ENCODE data around the gene GEMIN7. TPM values are rescaled to one million over a fixed set of nuclear protein-coding genes. Genes with fewer than 3 reads are reported as not detected.

Gene GEMIN7
- polyA plus RNA-seq, 12 donors: 14.0 to 26.1 (median 22.3) TPM; not detected in 1

GRCh38 chr19:45058622-45059159, 20.4 kb upstream of the GEMIN7 start:
- no peak for DNase-seq

- peak; percentile 54 for DNase-seq
Measured at GRCh38 chr19:45059258-45059965, 19.6 kb upstream of the GEMIN7 start.

GRCh38 chr19:45061965-45062364, 17.1 kb upstream of the GEMIN7 start:
- DNase-seq: no peak

- no peak for DNase-seq
Measured at GRCh38 chr19:45063851-45064801, 14.9 kb upstream of the GEMIN7 start.

- no peak for DNase-seq
Measured at GRCh38 chr19:45066921-45067661, 12.0 kb upstream of the GEMIN7 start.

- no peak for DNase-seq
Measured at GRCh38 chr19:45068041-45068440, 11.0 kb upstream of the GEMIN7 start.

- DNase-seq: no peak
Measured at GRCh38 chr19:45069056-45069455, 10.0 kb upstream of the GEMIN7 start.

- no peak for DNase-seq
Measured at GRCh38 chr19:45070214-45070613, 8.8 kb upstream of the GEMIN7 start.

- no peak for DNase-seq
Measured at GRCh38 chr19:45070861-45071544, 8.1 kb upstream of the GEMIN7 start.

- DNase-seq: no peak
Measured at GRCh38 chr19:45071545-45071938, 7.5 kb upstream of the GEMIN7 start.

GRCh38 chr19:45071969-45072790, 6.9 kb upstream of the GEMIN7 start:
- DNase-seq: no peak

GRCh38 chr19:45074744-45075300, 4.2 kb upstream of the GEMIN7 start:
- DNase-seq: no peak

- DNase-seq: no peak
Measured at GRCh38 chr19:45075301-45076028, 3.6 kb upstream of the GEMIN7 start.

- no peak for DNase-seq
Measured at GRCh38 chr19:45076029-45076850, 2.8 kb upstream of the GEMIN7 start, which contains the start of gene ZNF296. ZNF296 (minus strand) TSS chr19:45076478; CDS start chr19:45076373, 105 bp downstream.

GRCh38 chr19:45076851-45077730, 2.0 kb upstream of the GEMIN7 start:
- no peak for DNase-seq

- DNase-seq: no peak
Measured at GRCh38 chr19:45078390-45079062, 534 bp upstream of the GEMIN7 start.
